Panc1 (cell line): ENCODE data around the gene SLC22A23. TPM values are rescaled to one million over a fixed set of nuclear protein-coding genes. Genes with fewer than 3 reads are reported as not detected.
A peak's percentile ranks its signal among the peaks of the same experiment; 100 is the strongest.

Source experiments
- ATAC-seq: fragments of 200-7000 bp; cut with Tn5 transposase; 2 replicates; pipeline ENCODE4 v1.9.1; 2020; ENCODE audit warnings: mild to moderate bottlenecking, moderate library complexity
- BruUV-seq: library from RNA; stranded (reverse); fragments of 400-500 nt; replicated peaks from 2 replicates; lab custom pipeline; 2021; lab: Mats Ljungman, UMichigan
- CTCF ChIA-PET: fragments of 300-600 bp; sonication (Branson Sonifier 250); formaldehyde crosslinking; loops from one replicate; lab custom pipeline; 2022; ENCODE audit warnings: antibody characterized with exemption; lab: Charles Lee
- POLR2A ChIA-PET: fragments of 300-600 bp; sonication (Branson Sonifier 250); formaldehyde crosslinking; loops from one replicate; lab custom pipeline; 2022; ENCODE audit warnings: antibody characterized with exemption; lab: Charles Lee
- DNase-seq: peaks from one replicate; pipeline ENCODE4 v3.0.0-alpha.2; 2010; ENCODE audit warnings: low read depth, low spot score
- H3K27ac ChIP-seq: 2 replicates; pipeline ENCODE4 v1.5.1; 2011; ENCODE audit warnings: mild to moderate bottlenecking, low read length, inconsistent platforms
- H3K27me3 ChIP-seq: fragments of 200-500 bp; sonication (Bioruptor generic); 2 replicates; pipeline ENCODE4 v1.6.0; 2014; ENCODE audit warnings: low read length, inconsistent platforms; ENCODE audit not compliant: control insufficient read depth, insufficient read depth
- H3K36me3 ChIP-seq: fragments of 200-500 bp; sonication (Bioruptor generic); 2 replicates; pipeline ENCODE4 v1.5.1; 2014; ENCODE audit warnings: inconsistent platforms, mild to moderate bottlenecking, low read length, moderate library complexity; ENCODE audit not compliant: control insufficient read depth, insufficient read depth
- H3K4me1 ChIP-seq: 2 replicates; pipeline ENCODE4 v1.5.1; 2011; ENCODE audit warnings: inconsistent platforms, mild to moderate bottlenecking, low read length, moderate library complexity; ENCODE audit not compliant: control insufficient read depth, insufficient read depth
- H3K4me3 ChIP-seq, 2 experiments: 2 replicates each; pipeline ENCODE4 v1.5.1; 2011 to 2012; ENCODE audit warnings: low read depth in 2 of 2, low read length in 2 of 2, mild to moderate bottlenecking in 2 of 2, inconsistent platforms in 1 of 2, moderate library complexity in 1 of 2
- H3K9me3 ChIP-seq: fragments of 200-500 bp; sonication (Bioruptor generic); 2 replicates; pipeline ENCODE4 v1.5.1; 2014; ENCODE audit warnings: low read depth, mild to moderate bottlenecking, inconsistent platforms, low read length, moderate library complexity; ENCODE audit not compliant: control insufficient read depth, insufficient read depth
- POLR2AphosphoS5 ChIP-seq: IDR thresholded peaks from 2 replicates; pipeline ENCODE4 v1.6.1; 2012; ENCODE audit warnings: mild to moderate bottlenecking, low read depth, low read length, moderate library complexity
- SIN3A ChIP-seq: IDR thresholded peaks from 2 replicates; pipeline ENCODE4 v1.6.1; 2012; ENCODE audit warnings: low read depth, mild to moderate bottlenecking, low read length, moderate library complexity, borderline replicate concordance; ENCODE audit not compliant: insufficient read depth
- TCF7L2 ChIP-seq: IDR thresholded peaks from 2 replicates; pipeline ENCODE4 v1.6.1; 2011; ENCODE audit warnings: mild to moderate bottlenecking, low read depth, low read length, inconsistent platforms
- in situ Hi-C: cut with HindIII; loops from 2 replicates; pipeline ENCODE4 v1.10.0; 2016; ENCODE audit warnings: low sequenced_read_pairs, low pct_unique_long_range_greater_than_20kb
- intact Hi-C: fragments of 100-400 bp; cut with micrococcal nuclease; formaldehyde crosslinking; loops from one replicate; pipeline ENCODE4 v1.10.0; 2022; ENCODE audit not compliant: unreplicated experiment
- total RNA-seq: library from RNA; stranded (reverse); gene quantifications from one replicate; pipeline ENCODE4 v1.2.1, GENCODE V29; 2021; ENCODE audit not compliant: unreplicated experiment
- TF ChIP-seq, protein P1 (sequence below), 2 experiments: IDR thresholded peaks; 2 replicates each; pipeline ENCODE4 v1.6.1; 2011 to 2012; ENCODE audit warnings: low read depth in 2 of 2, control low read depth in 1 of 2, low read length in 1 of 2, mild to moderate bottlenecking in 1 of 2, moderate library complexity in 1 of 2; ENCODE audit not compliant: insufficient read depth in 1 of 2
- TF ChIP-seq, protein P2 (sequence below): fragments of 450-650 bp; IDR thresholded peaks from 2 replicates; pipeline ENCODE4 v1.5.1; 2017; ENCODE audit warnings: mild to moderate bottlenecking

SLC22A23 gene
- total RNA-seq, 1 experiment from 2014 or later, result 4.5 TPM

DNA sequence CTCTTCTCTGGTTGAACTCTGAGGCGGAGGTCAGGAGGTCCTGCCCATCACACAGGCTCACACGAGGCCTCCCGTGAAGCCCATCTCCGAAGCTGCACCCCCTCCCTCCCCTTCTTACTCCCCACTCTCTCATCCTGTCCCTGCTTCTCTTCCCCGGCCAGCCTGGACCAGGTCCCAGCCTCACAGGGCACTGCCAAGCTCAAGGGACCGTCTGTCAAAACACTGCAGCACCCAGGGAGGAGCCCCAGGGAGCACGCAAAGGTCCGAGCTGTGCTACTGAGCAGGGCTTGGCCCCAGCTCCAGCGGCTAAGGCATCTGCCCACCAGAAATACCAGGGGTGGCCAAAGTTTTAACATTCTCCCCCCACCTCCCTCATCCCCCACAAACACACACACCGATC, 128.1 kb downstream of the SLC22A23 start:
- in situ Hi-C loops, result no loop called here

DNA sequence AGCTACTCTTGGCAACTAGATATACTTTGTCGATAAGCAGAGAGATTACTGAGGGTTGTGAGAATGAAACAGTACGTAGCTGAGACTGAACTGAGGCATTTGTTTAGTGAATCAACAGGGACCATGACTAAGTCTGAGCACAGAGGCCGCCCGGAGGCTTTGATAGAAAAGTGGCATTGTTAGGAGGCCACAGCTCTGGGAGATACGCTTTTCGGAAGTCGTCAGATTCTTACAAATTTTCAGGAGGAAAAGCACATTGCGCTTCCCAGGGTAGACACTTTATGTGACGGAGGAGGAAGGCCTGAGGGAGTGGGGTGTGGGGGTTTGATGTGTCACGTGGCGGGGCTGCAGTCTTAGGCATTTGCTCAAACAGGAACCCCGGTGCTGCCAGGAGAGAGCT, 128.7 kb downstream of the SLC22A23 start:
- intact Hi-C loops, result no loop called here
- ATAC-seq (peak; percentile 71), DNase-seq (no peak)
- CTCF ChIA-PET, result no interaction called here
- POLR2A ChIA-PET, result no interaction called here
- H3K9me3 ChIP-seq, result no peaks in the 10 kb centered on the region
- H3K27me3 ChIP-seq, result no peaks in the 10 kb centered on the region
- no peaks in the 10 kb centered on the region for H3K36me3 ChIP-seq
- TF ChIP-seq, protein P1, sequence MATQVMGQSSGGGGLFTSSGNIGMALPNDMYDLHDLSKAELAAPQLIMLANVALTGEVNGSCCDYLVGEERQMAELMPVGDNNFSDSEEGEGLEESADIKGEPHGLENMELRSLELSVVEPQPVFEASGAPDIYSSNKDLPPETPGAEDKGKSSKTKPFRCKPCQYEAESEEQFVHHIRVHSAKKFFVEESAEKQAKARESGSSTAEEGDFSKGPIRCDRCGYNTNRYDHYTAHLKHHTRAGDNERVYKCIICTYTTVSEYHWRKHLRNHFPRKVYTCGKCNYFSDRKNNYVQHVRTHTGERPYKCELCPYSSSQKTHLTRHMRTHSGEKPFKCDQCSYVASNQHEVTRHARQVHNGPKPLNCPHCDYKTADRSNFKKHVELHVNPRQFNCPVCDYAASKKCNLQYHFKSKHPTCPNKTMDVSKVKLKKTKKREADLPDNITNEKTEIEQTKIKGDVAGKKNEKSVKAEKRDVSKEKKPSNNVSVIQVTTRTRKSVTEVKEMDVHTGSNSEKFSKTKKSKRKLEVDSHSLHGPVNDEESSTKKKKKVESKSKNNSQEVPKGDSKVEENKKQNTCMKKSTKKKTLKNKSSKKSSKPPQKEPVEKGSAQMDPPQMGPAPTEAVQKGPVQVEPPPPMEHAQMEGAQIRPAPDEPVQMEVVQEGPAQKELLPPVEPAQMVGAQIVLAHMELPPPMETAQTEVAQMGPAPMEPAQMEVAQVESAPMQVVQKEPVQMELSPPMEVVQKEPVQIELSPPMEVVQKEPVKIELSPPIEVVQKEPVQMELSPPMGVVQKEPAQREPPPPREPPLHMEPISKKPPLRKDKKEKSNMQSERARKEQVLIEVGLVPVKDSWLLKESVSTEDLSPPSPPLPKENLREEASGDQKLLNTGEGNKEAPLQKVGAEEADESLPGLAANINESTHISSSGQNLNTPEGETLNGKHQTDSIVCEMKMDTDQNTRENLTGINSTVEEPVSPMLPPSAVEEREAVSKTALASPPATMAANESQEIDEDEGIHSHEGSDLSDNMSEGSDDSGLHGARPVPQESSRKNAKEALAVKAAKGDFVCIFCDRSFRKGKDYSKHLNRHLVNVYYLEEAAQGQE (IDR thresholded peaks at IDR 0.05; ENCODE audit: insufficient read depth in 1 of 2, low read depth in 2 of 2, low read length in 1 of 2), result no peak
- H3K27ac ChIP-seq, result peak overlapping the region; percentile 17; the same call in 1 of the 2 replicates
- in situ Hi-C loops, result no loop called here
- H3K4me3 ChIP-seq, result no peak overlapping the region
- no TSS peak for BruUV-seq
- H3K4me1 ChIP-seq, result peaks cover 5% of the 10 kb centered on the region; the same call in 1 of the 2 replicates

More for the DNA sequence above, 128.1 kb downstream of the SLC22A23 start:
- CTCF ChIA-PET, result no interaction called here
- ATAC-seq (no peak), DNase-seq (no peak)
- POLR2A ChIA-PET, result no interaction called here
- intact Hi-C loops, result no loop called here
- H3K9me3 ChIP-seq, result no peaks in the 10 kb centered on the region
- H3K27ac ChIP-seq, result no peak overlapping the region
- peaks cover 5% of the 10 kb centered on the region; the same call in 1 of the 2 replicates for H3K4me1 ChIP-seq
- no peaks in the 10 kb centered on the region for H3K36me3 ChIP-seq
- no peak for TF ChIP-seq SIN3A
- no peak for TF ChIP-seq POLR2AphosphoS5
- no peak for TF ChIP-seq TCF7L2
- TF ChIP-seq, protein P2, sequence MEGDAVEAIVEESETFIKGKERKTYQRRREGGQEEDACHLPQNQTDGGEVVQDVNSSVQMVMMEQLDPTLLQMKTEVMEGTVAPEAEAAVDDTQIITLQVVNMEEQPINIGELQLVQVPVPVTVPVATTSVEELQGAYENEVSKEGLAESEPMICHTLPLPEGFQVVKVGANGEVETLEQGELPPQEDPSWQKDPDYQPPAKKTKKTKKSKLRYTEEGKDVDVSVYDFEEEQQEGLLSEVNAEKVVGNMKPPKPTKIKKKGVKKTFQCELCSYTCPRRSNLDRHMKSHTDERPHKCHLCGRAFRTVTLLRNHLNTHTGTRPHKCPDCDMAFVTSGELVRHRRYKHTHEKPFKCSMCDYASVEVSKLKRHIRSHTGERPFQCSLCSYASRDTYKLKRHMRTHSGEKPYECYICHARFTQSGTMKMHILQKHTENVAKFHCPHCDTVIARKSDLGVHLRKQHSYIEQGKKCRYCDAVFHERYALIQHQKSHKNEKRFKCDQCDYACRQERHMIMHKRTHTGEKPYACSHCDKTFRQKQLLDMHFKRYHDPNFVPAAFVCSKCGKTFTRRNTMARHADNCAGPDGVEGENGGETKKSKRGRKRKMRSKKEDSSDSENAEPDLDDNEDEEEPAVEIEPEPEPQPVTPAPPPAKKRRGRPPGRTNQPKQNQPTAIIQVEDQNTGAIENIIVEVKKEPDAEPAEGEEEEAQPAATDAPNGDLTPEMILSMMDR, result no peak
- TF ChIP-seq, protein P1 (IDR thresholded peaks at IDR 0.05; ENCODE audit: insufficient read depth in 1 of 2, low read depth in 2 of 2, low read length in 1 of 2), result no peak
- no TSS peak for BruUV-seq
- no peak overlapping the region for H3K4me3 ChIP-seq
- no peaks in the 10 kb centered on the region for H3K27me3 ChIP-seq
